HG02973 (cell line): ENCODE measurements around the gene APOA4.

Experiments
- ATAC-seq: cut with Tn5 transposase; IDR thresholded peaks from one replicate; pipeline ENCODE4 v1.9.1; 2021; ENCODE audit warnings: moderate library complexity; ENCODE audit not compliant: unreplicated experiment

Gene APOA4

GRCh38 chr11:116831790-116832349 lies 8.8 kb upstream of the APOA4 start:
- ATAC-seq = no peak

GRCh38 chr11:116830184-116830912 lies 7.2 kb upstream of the APOA4 start:
- no peak for ATAC-seq

GRCh38 chr11:116829525-116830183 lies 6.5 kb upstream of the APOA4 start, which contains the start of gene APOC3:
APOC3 (plus strand) TSS chr11:116829907; CDS start chr11:116830583, 676 bp downstream.
- ATAC-seq = no peak

- ATAC-seq = no peak
Observed at GRCh38 chr11:116828632-116829524, 5.8 kb upstream of the APOA4 start.

- no peak for ATAC-seq
Observed at GRCh38 chr11:116827461-116827860, 4.4 kb upstream of the APOA4 start.

- no peak for ATAC-seq
Observed at GRCh38 chr11:116826751-116827431, 3.8 kb upstream of the APOA4 start.

- no peak for ATAC-seq
Observed at GRCh38 chr11:116825854-116826750, 3.0 kb upstream of the APOA4 start.

GRCh38 chr11:116825434-116825833 lies 2.3 kb upstream of the APOA4 start:
- no peak for ATAC-seq

GRCh38 chr11:116822575-116822974 lies 529 bp downstream of the APOA4 start:
- ATAC-seq = no peak

- no peak for ATAC-seq
Observed at GRCh38 chr11:116821050-116821918, 1.8 kb downstream of the APOA4 start.

- no peak for ATAC-seq
Observed at GRCh38 chr11:116819049-116819448, 4.1 kb downstream of the APOA4 start.

GRCh38 chr11:116814502-116814901 lies 8.6 kb downstream of the APOA4 start:
- ATAC-seq = no peak

GRCh38 chr11:116813781-116814471 lies 9.2 kb downstream of the APOA4 start:
- no peak for ATAC-seq

GRCh38 chr11:116813170-116813569 lies 9.9 kb downstream of the APOA4 start:
- no peak for ATAC-seq

- no peak for ATAC-seq
Observed at GRCh38 chr11:116812109-116812508, 11.0 kb downstream of the APOA4 start.

GRCh38 chr11:116811194-116811593 lies 11.9 kb downstream of the APOA4 start:
- no peak for ATAC-seq

GRCh38 chr11:116808262-116809175 lies 14.6 kb downstream of the APOA4 start:
- no peak for ATAC-seq
